ENCODE measurements around the gene KITLG. TPM values are rescaled to one million over a fixed set of nuclear protein-coding genes. Genes with fewer than 3 reads are reported as not detected.

KITLG gene
- total RNA-seq, 1 experiment from 2014 or later: 7.4 TPM

- in situ Hi-C loops (cut with HindIII; ENCODE audit: low pct_unique_long_range_greater_than_20kb, low sequenced_read_pairs): no loop called here
- no peak overlapping the region for H3K27ac ChIP-seq (ENCODE audit: low read length)
- no peaks in the 10 kb centered on the region for H3K9me3 ChIP-seq (ENCODE audit: control insufficient read depth, insufficient read depth, low read depth, low read length)
- TF ChIP-seq TCF7L2 (IDR thresholded peaks at IDR 0.05; ENCODE audit: low read depth, low read length) (no peak), CTCF (IDR thresholded peaks at IDR 0.05) (no peak), POLR2AphosphoS5 (IDR thresholded peaks at IDR 0.05; ENCODE audit: low read depth, low read length) (no peak), REST (IDR thresholded peaks at IDR 0.05; ENCODE audit: insufficient read depth in 1 of 2, low read depth in 2 of 2, low read length in 1 of 2) (no peak), SIN3A (IDR thresholded peaks at IDR 0.05; ENCODE audit: borderline replicate concordance, insufficient read depth, low read depth, low read length) (no peak)
- DNase-seq (ENCODE audit: low read depth, low spot score): no peak
- H3K36me3 ChIP-seq (ENCODE audit: control insufficient read depth, insufficient read depth, low read length): no peaks in the 10 kb centered on the region; the same call in 1 of the 2 replicates
- no peaks in the 10 kb centered on the region for H3K4me1 ChIP-seq (ENCODE audit: control insufficient read depth, insufficient read depth, low read length)
- ATAC-seq: no peak
- no peak overlapping the region for H3K4me3 ChIP-seq (ENCODE audit: low read depth in 2 of 2, low read length in 2 of 2)
- intact Hi-C loops (cut with micrococcal nuclease; ENCODE audit: unreplicated experiment): no loop called here
- CTCF ChIA-PET: no interaction called here
- H3K27me3 ChIP-seq (ENCODE audit: control insufficient read depth, insufficient read depth, low read length): no peaks in the 10 kb centered on the region
- POLR2A ChIA-PET: no interaction called here
- no TSS peak for BruUV-seq (replicated peaks)
Observed at GRCh38 chr12:88496891-88497371, 83.3 kb downstream of the KITLG start.

GRCh38 chr12:88496429-88496828, 83.8 kb downstream of the KITLG start:
- Histone ChIP-seq H3K4me1 (ENCODE audit: control insufficient read depth, insufficient read depth, low read length) (no peaks in the 10 kb centered on the region), H3K27ac (ENCODE audit: low read length) (no peak overlapping the region), H3K36me3 (ENCODE audit: control insufficient read depth, insufficient read depth, low read length) (no peaks in the 10 kb centered on the region; the same call in 1 of the 2 replicates), H3K9me3 (ENCODE audit: control insufficient read depth, insufficient read depth, low read depth, low read length) (no peaks in the 10 kb centered on the region), H3K27me3 (ENCODE audit: control insufficient read depth, insufficient read depth, low read length) (no peaks in the 10 kb centered on the region), H3K4me3 (ENCODE audit: low read depth in 2 of 2, low read length in 2 of 2) (no peak overlapping the region)
- no peak for ATAC-seq
- no peak for DNase-seq (ENCODE audit: low read depth, low spot score)
- in situ Hi-C loops (cut with HindIII; ENCODE audit: low pct_unique_long_range_greater_than_20kb, low sequenced_read_pairs) (no loop called here), intact Hi-C loops (cut with micrococcal nuclease; ENCODE audit: unreplicated experiment) (no loop called here)
- ChIA-PET POLR2A (no interaction called here), CTCF (no interaction called here)
- TF ChIP-seq TCF7L2 (IDR thresholded peaks at IDR 0.05; ENCODE audit: low read depth, low read length): no peak
- no peak for TF ChIP-seq REST (IDR thresholded peaks at IDR 0.05; ENCODE audit: insufficient read depth in 1 of 2, low read depth in 2 of 2, low read length in 1 of 2)
- TF ChIP-seq CTCF (IDR thresholded peaks at IDR 0.05): no peak
- TF ChIP-seq POLR2AphosphoS5 (IDR thresholded peaks at IDR 0.05; ENCODE audit: low read depth, low read length): no peak
- TF ChIP-seq SIN3A (IDR thresholded peaks at IDR 0.05; ENCODE audit: borderline replicate concordance, insufficient read depth, low read depth, low read length): no peak
- BruUV-seq (replicated peaks): no TSS peak
